WERI-Rb-1 (cell line): ENCODE data around the gene DUSP23.

Experiments
- DNase-seq: peaks from one replicate; pipeline ENCODE4 v3.0.0-alpha.2; 2020
- H3K27ac ChIP-seq: fragments of 250-450 bp; sonication (Bioruptor Pico); 2 replicates; pipeline ENCODE4 v1.5.1; 2020; ENCODE audit warnings: mild to moderate bottlenecking, moderate library complexity
- H3K27me3 ChIP-seq: fragments of 250-450 bp; sonication (Bioruptor Pico); 2 replicates; pipeline ENCODE4 v1.5.1; 2021; ENCODE audit warnings: mild to moderate bottlenecking, low read depth, moderate library complexity; ENCODE audit not compliant: insufficient read depth, severe bottlenecking
- H3K36me3 ChIP-seq: fragments of 250-450 bp; sonication (Bioruptor Pico); 2 replicates; pipeline ENCODE4 v1.5.1; 2020; ENCODE audit warnings: mild to moderate bottlenecking, moderate library complexity
- H3K4me3 ChIP-seq: 2 replicates; pipeline ENCODE4 v1.5.1; 2011; ENCODE audit warnings: low read depth, mild to moderate bottlenecking, control low read depth, low read length
- H3K9me3 ChIP-seq: fragments of 250-450 bp; sonication (Bioruptor Pico); 2 replicates; pipeline ENCODE4 v1.5.1; 2021; ENCODE audit warnings: mild to moderate bottlenecking, moderate library complexity; ENCODE audit not compliant: severe bottlenecking
- CTCF ChIP-seq: IDR thresholded peaks from 2 replicates; pipeline ENCODE4 v1.5.1; 2011; ENCODE audit warnings: low read depth, mild to moderate bottlenecking, control low read depth, inconsistent platforms, low read length

The DUSP23 gene

GRCh38 chr1:159749630-159750029, 31.1 kb upstream of the DUSP23 start:
- TF ChIP-seq CTCF: no peak
- H3K36me3 ChIP-seq: no peaks in the 10 kb centered on the region
- peaks cover 100% of the 10 kb centered on the region for H3K27me3 ChIP-seq
- H3K4me3 ChIP-seq: no peak overlapping the region
- DNase-seq: no peak
- no peak overlapping the region for H3K27ac ChIP-seq
- H3K9me3 ChIP-seq: peaks cover 3% of the 10 kb centered on the region

GRCh38 chr1:159750621-159751020, 30.1 kb upstream of the DUSP23 start:
- TF ChIP-seq CTCF: no peak
- Histone ChIP-seq H3K36me3 (no peaks in the 10 kb centered on the region), H3K9me3 (peaks cover 3% of the 10 kb centered on the region), H3K27me3 (peaks cover 98% of the 10 kb centered on the region), H3K27ac (no peak overlapping the region), H3K4me3 (no peak overlapping the region)
- DNase-seq: no peak

- no peak overlapping the region for H3K27ac ChIP-seq
- DNase-seq: no peak
- TF ChIP-seq CTCF: no peak
- H3K9me3 ChIP-seq: peaks cover 3% of the 10 kb centered on the region
- peaks cover 98% of the 10 kb centered on the region for H3K27me3 ChIP-seq
- H3K4me3 ChIP-seq: no peak overlapping the region
- no peaks in the 10 kb centered on the region for H3K36me3 ChIP-seq
These were observed 29.7 kb upstream of the DUSP23 start for GRCh38 chr1:159751031-159751430.

GRCh38 chr1:159752135-159752580, 28.6 kb upstream of the DUSP23 start:
- no peaks in the 10 kb centered on the region for H3K36me3 ChIP-seq
- no peak for DNase-seq

GRCh38 chr1:159753386-159753785, 27.4 kb upstream of the DUSP23 start:
- Histone ChIP-seq H3K27me3 (peaks cover 98% of the 10 kb centered on the region), H3K4me3 (no peak overlapping the region), H3K27ac (no peak overlapping the region), H3K36me3 (no peaks in the 10 kb centered on the region), H3K9me3 (peaks cover 3% of the 10 kb centered on the region)
- DNase-seq: no peak
- TF ChIP-seq CTCF: no peak

More at GRCh38 chr1:159752135-159752580, 28.6 kb upstream of the DUSP23 start:
- H3K27me3 ChIP-seq: peaks cover 98% of the 10 kb centered on the region
- peaks cover 3% of the 10 kb centered on the region for H3K9me3 ChIP-seq
- H3K27ac ChIP-seq: no peak overlapping the region
- H3K4me3 ChIP-seq: no peak overlapping the region
- TF ChIP-seq CTCF: no peak

GRCh38 chr1:159755451-159756007, 25.2 kb upstream of the DUSP23 start:
- TF ChIP-seq CTCF: no peak
- Histone ChIP-seq H3K4me3 (no peak overlapping the region), H3K36me3 (no peaks in the 10 kb centered on the region), H3K27me3 (peaks cover 88% of the 10 kb centered on the region), H3K9me3 (peaks cover 3% of the 10 kb centered on the region), H3K27ac (no peak overlapping the region)
- no peak for DNase-seq
